ENCODE measurements around the gene MTMR10. TPM values are rescaled to one million over a fixed set of nuclear protein-coding genes. Genes with fewer than 3 reads are reported as not detected.

The MTMR10 gene
- total RNA-seq, 1 experiment from 2014 or later: 19.5 TPM

- Histone ChIP-seq H3K36me3 (ENCODE audit: control insufficient read depth, insufficient read depth, low read length) (no peaks in the 10 kb centered on the region), H3K4me3 (ENCODE audit: low read depth in 2 of 2, low read length in 2 of 2) (no peak overlapping the region), H3K27ac (ENCODE audit: low read length) (no peak overlapping the region), H3K9me3 (ENCODE audit: control insufficient read depth, insufficient read depth, low read depth, low read length) (no peaks in the 10 kb centered on the region), H3K27me3 (ENCODE audit: control insufficient read depth, insufficient read depth, low read length) (no peaks in the 10 kb centered on the region), H3K4me1 (ENCODE audit: control insufficient read depth, insufficient read depth, low read length) (peaks cover 14% of the 10 kb centered on the region)
- in situ Hi-C loops (cut with HindIII; ENCODE audit: low pct_unique_long_range_greater_than_20kb, low sequenced_read_pairs) (no loop called here), intact Hi-C loops (cut with micrococcal nuclease; ENCODE audit: unreplicated experiment) (no loop called here)
- no TSS peak for BruUV-seq (replicated peaks)
- 0 out of 2 replicates have a peak, but pooled peaks have one; percentile 7 for TF ChIP-seq CTCF (IDR thresholded peaks at IDR 0.05)
- no peak for TF ChIP-seq SIN3A (IDR thresholded peaks at IDR 0.05; ENCODE audit: borderline replicate concordance, insufficient read depth, low read depth, low read length)
- CTCF ChIA-PET: no interaction called here
- POLR2A ChIA-PET: no interaction called here
- ATAC-seq (no peak), DNase-seq (ENCODE audit: low read depth, low spot score) (no peak)
Measured at GRCh38 chr15:30901889-30902288, 89.5 kb downstream of the MTMR10 start.

DNA sequence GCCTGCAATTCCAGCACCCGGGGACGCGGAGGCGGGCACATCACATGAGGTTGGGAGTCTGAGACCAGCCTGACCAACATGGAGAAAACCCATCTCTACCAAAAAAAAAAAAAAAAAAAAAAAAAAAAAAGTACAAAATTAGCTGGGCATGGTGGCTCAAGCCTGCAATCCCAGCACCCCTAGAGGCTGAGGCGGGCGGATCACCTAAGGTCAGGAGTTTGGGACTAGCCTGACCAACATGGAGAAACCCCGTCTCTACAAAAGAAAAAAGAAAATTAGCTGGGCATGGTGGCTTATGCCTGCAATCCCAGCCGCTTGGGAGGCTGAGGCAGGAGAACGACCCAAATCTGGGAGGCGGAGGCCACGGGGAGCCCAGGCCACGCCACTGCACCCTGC lies 95.2 kb downstream of the MTMR10 start:
- in situ Hi-C loops (cut with HindIII; ENCODE audit: low pct_unique_long_range_greater_than_20kb, low sequenced_read_pairs) (no loop called here), intact Hi-C loops (cut with micrococcal nuclease; ENCODE audit: unreplicated experiment) (no loop called here)
- no peak overlapping the region for H3K27ac ChIP-seq (ENCODE audit: low read length)
- H3K9me3 ChIP-seq (ENCODE audit: control insufficient read depth, insufficient read depth, low read depth, low read length): no peaks in the 10 kb centered on the region
- POLR2A ChIA-PET: no interaction called here
- no peak overlapping the region for H3K4me3 ChIP-seq (ENCODE audit: low read depth in 2 of 2, low read length in 2 of 2)
- ATAC-seq (no peak), DNase-seq (ENCODE audit: low read depth, low spot score) (no peak)
- H3K27me3 ChIP-seq (ENCODE audit: control insufficient read depth, insufficient read depth, low read length): no peaks in the 10 kb centered on the region
- CTCF ChIA-PET: no interaction called here
- TF ChIP-seq SIN3A (IDR thresholded peaks at IDR 0.05; ENCODE audit: borderline replicate concordance, insufficient read depth, low read depth, low read length) (no peak), CTCF (IDR thresholded peaks at IDR 0.05) (no peak), POLR2AphosphoS5 (IDR thresholded peaks at IDR 0.05; ENCODE audit: low read depth, low read length) (no peak), TCF7L2 (IDR thresholded peaks at IDR 0.05; ENCODE audit: low read depth, low read length) (no peak), REST (IDR thresholded peaks at IDR 0.05; ENCODE audit: insufficient read depth in 1 of 2, low read depth in 2 of 2, low read length in 1 of 2) (no peak)
- no peaks in the 10 kb centered on the region for H3K4me1 ChIP-seq (ENCODE audit: control insufficient read depth, insufficient read depth, low read length)
- no TSS peak for BruUV-seq (replicated peaks)
- H3K36me3 ChIP-seq (ENCODE audit: control insufficient read depth, insufficient read depth, low read length): no peaks in the 10 kb centered on the region

Measured in Panc1 (cell line).